Measurements from ENCODE around the gene PARP8.

DNA sequence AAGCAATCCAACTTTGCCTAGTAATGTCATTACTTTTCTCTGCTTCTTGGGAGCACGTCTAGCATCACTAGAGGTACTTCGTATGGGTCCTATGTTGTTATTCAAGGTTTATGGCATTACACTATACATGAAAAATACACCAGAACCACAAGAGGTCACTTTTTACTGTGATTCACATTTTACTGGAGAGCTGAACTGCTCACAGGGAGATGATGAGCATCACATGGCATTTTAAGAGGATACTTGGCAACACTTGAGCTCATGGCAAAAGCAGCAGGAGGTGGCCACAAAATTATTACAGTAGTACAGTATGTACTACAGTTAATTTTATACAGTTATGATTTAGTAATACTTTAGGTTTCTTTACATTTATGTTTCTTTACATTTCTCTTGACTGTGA is 223.4 kb downstream of the PARP8 start:
- TF ChIP-seq POLR2A (IDR thresholded peaks at IDR 0.05; ENCODE audit: low read length): no peak
- no peak for TF ChIP-seq GATA1 (IDR thresholded peaks at IDR 0.05; ENCODE audit: low read depth, low read length)
